Effector CD4-positive, alpha-beta T cell (primary cell): ENCODE data around the gene COL25A1.

Source experiments
- DNase-seq: peaks from one replicate; pipeline ENCODE4 v3.0.0-alpha.2; 2020

COL25A1 gene

GRCh38 chr4:109213056-109213455, 89.4 kb downstream of the COL25A1 start:
- no peak for DNase-seq

- DNase-seq = no peak
These were observed 90.8 kb downstream of the COL25A1 start for GRCh38 chr4:109211671-109212070.

GRCh38 chr4:109209647-109210046, 92.8 kb downstream of the COL25A1 start:
- no peak for DNase-seq

GRCh38 chr4:109207898-109208297, 94.6 kb downstream of the COL25A1 start:
- no peak for DNase-seq

GRCh38 chr4:109207061-109207460, 95.4 kb downstream of the COL25A1 start:
- DNase-seq = no peak

GRCh38 chr4:109206620-109207019, 95.8 kb downstream of the COL25A1 start:
- DNase-seq = no peak

- DNase-seq = no peak
These were observed 97.3 kb downstream of the COL25A1 start for GRCh38 chr4:109205186-109205585.

- DNase-seq = no peak
These were observed 102.9 kb downstream of the COL25A1 start for GRCh38 chr4:109199585-109199984.

- DNase-seq = no peak
These were observed 106.8 kb downstream of the COL25A1 start for GRCh38 chr4:109195646-109196045.

GRCh38 chr4:109191216-109191615, 111.2 kb downstream of the COL25A1 start:
- DNase-seq = no peak

GRCh38 chr4:109186458-109186945, 116.0 kb downstream of the COL25A1 start:
- no peak for DNase-seq

- DNase-seq = no peak
These were observed 116.5 kb downstream of the COL25A1 start for GRCh38 chr4:109185951-109186350.

GRCh38 chr4:109185548-109185947, 116.9 kb downstream of the COL25A1 start:
- DNase-seq = no peak

GRCh38 chr4:109184491-109184961, 117.9 kb downstream of the COL25A1 start:
- DNase-seq = no peak

- no peak for DNase-seq
These were observed 118.4 kb downstream of the COL25A1 start for GRCh38 chr4:109183931-109184490.

- no peak for DNase-seq
These were observed 119.8 kb downstream of the COL25A1 start for GRCh38 chr4:109182696-109183095.

- DNase-seq = no peak
These were observed 123.4 kb downstream of the COL25A1 start for GRCh38 chr4:109179061-109179460.

GRCh38 chr4:109177096-109177810, 125.2 kb downstream of the COL25A1 start:
- DNase-seq = no peak

GRCh38 chr4:109174224-109174953, 128.1 kb downstream of the COL25A1 start:
- DNase-seq = no peak

- DNase-seq = no peak
These were observed 130.2 kb downstream of the COL25A1 start for GRCh38 chr4:109172301-109172700.

- no peak for DNase-seq
These were observed 131.4 kb downstream of the COL25A1 start for GRCh38 chr4:109171070-109171469.

- DNase-seq = no peak
These were observed 133.3 kb downstream of the COL25A1 start for GRCh38 chr4:109169170-109169569.

- no peak for DNase-seq
These were observed 135.9 kb downstream of the COL25A1 start for GRCh38 chr4:109166586-109166985.

GRCh38 chr4:109166126-109166525, 136.3 kb downstream of the COL25A1 start:
- no peak for DNase-seq
